ENCODE results near the gene KIFAP3.

Gene KIFAP3

DNA sequence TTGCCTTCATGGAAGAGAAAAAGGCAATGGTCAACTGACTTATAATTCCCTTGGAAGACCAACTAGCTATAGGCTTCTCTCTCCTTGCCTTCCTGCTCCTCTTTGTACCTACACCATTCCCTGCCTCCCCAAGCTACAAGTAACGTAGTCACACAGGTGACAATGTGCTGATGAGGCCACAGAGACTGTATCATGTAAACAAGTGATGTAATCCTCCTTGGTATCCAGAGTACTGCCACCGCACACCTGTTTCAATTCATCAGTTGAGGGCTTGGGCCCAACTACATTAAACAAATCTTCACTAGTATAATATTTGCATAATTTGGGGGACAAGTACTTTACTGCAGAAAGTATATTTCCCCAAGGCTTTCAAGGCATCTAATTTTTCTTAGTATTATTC is 104.4 kb downstream of the KIFAP3 start:
- peak; percentile 29 for DNase-seq

GRCh38 chr1:169968174-169968573 is 106.3 kb downstream of the KIFAP3 start:
- DNase-seq, result no peak

- no peak for DNase-seq
These were observed 110.3 kb downstream of the KIFAP3 start for GRCh38 chr1:169964206-169964605.

GRCh38 chr1:169959686-169960085 is 114.8 kb downstream of the KIFAP3 start:
- DNase-seq, result no peak

DNA sequence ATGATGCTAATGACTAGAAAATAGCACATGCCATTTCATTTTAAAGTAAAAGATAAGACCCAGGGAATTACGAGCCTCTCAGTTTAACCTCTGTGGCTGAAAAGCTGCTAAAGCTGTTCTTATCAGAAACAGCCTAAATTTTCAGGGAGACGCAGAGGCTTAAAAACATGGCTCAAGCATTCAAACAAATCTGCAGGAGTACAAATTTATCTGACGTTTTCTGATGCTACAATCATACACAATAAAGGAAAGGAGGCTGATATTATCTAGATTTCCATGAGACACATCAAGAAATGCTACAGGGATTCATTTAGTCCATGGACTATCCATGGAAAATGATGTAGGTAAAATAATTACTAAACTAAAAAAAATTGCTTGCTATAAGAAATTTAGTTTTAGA is 115.5 kb downstream of the KIFAP3 start:
- DNase-seq, result no peak

DNA sequence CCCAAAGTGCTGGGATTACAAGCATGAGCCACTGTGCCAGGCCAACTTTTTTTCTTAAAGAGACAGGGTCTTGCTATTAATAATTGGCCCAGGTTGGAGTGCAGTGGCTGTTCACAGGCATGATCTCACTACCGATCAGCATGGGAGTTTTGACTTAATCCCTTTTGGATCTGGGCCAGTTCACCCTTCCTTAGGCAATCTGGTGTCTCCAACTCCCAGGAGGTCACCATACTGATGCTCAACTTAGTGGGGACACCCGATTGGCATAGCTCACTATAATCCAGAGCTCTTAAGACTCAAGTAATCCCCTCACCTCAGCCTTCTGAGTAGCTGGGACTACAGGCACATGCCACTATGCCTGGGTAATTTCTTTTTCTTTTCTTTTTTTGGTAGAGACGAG is 116.6 kb downstream of the KIFAP3 start:
- no peak for DNase-seq

DNA sequence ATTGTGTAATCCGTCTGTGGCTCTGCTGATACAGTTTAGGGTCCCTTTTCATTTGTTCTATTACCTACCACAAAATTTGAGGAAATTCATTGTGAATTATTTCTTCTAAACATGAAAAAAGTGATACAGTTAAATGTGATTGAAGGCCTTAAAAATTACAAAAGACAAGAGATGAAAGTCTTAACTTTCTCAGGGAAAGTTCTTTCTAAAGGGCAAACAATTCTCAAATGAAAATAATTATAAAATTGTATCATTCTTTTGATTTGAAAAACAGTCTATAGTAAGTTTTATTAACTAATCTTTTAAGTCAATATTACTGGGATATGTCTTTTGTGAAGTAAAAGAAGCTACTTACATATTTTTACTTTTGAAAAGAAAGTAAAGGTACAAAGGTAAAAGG is 123.4 kb downstream of the KIFAP3 start:
- no peak for DNase-seq

- DNase-seq, result no peak
These were observed 125.4 kb downstream of the KIFAP3 start for GRCh38 chr1:169949139-169949538.

DNA sequence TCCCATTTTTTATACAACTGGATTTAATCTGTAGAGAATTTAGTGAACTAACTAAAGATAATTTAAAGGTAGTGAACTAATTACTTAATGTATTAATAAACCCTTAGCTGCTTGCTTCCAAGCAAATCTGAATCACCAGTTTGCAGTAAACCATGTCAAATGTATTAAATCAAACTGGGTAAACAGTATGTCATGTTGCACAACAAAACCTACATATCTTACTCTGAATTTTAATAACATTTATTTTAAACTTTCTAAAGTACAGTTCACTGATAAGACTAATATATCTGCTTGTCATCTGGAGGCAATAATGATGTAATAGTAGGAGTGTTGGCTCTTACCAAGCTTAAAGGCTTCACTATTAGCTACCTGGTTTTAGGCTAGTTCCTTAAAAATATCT is 128.3 kb downstream of the KIFAP3 start:
- no peak for DNase-seq

- no peak for DNase-seq
These were observed 129.3 kb downstream of the KIFAP3 start for GRCh38 chr1:169945181-169945580.

GRCh38 chr1:169944621-169945020 is 129.9 kb downstream of the KIFAP3 start:
- DNase-seq, result no peak

- DNase-seq, result no peak
These were observed 130.4 kb downstream of the KIFAP3 start for GRCh38 chr1:169943963-169944526.

GRCh38 chr1:169941982-169942830 is 132.3 kb downstream of the KIFAP3 start:
- no peak for DNase-seq

DNA sequence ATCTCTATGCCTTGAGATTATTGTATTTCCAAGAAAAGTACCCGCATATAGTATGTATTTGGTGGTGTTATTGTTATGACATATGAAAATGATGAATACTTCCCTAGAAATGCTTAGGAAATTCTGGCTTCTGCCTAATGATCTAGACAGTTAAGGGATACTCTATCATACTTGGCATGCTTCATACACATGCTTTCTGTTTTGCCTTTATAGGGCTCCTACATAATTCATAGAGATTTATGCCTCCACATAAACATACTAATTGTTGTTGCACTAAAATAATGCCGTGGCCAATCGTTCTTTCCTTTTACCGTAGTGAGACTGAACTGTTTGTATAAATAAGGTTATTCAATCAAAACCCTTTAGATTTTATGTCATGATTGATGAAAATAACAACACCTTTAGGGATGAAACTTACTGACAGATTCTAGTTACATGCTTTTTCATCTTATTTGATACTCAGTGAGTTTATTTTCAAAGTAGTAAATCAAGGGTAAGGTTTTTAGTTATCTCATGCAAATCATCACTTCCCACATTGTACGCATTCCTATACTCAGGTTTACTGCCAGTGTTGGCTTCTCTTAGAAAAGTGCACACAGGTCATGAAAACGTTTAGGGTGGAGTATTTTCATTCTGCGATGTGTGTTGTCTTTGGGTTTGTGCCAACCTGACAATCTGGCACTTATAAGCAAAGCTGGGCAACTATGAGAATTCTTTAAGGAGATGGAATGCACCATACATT is 140.3 kb downstream of the KIFAP3 start:
- no peak for DNase-seq

DNA sequence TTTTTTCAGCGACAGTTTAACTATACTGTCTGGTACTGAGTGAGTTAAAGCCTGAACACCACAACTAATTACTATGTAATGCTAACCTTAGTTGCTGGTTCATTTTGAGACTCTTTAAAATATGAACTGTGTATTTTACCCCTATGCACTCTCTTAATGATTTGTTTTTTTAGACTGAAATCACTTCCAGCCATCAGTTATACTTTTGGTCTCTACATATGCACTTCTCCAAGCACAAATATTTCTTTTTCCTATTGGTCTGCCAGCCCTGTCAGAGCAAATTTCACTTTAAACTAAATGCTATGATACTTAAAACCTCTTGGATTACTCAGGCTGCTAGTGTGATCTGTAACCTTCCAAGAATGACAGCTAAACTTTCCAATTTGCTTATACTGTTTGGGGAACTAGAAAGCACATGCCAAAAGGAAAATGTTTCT is 142.7 kb downstream of the KIFAP3 start:
- DNase-seq, result no peak

GRCh38 chr1:169929210-169929526 is 145.3 kb downstream of the KIFAP3 start:
- no peak for DNase-seq

GRCh38 chr1:169928438-169929209 is 145.9 kb downstream of the KIFAP3 start:
- DNase-seq, result no peak

DNA sequence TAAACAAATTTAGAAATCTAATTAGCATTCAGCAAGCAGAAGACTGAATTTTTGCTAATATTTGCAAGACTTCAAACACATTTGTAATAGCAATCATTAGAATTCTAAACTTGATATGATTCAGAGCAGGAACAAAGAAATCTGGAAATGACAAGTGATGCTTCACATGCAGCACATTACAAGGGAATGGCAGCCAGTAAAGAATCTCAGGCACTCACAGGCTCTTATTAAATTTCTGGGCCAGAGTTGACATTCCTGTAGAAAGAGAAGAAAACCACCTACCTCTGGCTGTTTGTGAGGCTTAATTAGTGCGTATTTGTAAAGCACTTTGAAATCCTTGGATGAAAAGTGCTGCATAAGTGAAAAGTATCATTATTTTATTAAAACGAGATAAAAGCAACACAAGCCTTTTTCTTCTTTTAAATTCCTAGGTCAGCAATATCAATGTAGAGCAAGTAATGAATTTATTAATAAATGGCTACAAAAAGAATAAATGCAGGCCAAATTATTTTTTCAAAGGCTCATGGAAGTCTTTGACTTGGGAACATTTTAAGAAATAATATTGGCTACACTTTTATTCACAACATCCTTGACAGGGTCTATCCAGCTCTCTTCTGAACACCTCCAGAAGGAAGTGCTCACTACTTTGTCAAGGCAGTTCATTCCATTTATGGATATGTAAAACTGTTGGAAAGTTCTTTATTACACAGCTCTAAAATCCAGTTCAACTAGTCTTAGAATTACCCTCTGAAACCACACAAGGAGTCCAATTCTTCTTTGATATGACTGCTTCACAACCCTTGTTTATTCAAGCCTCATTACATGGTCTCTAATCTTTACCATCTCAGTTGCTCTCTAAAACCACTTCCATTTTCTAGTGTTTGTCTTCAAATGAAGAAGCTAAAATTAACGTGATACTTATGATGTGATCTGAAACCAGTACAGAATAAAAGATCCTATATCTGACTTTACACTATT is 148.7 kb downstream of the KIFAP3 start:
- no peak for DNase-seq

GRCh38 chr1:169924829-169925228 is 149.7 kb downstream of the KIFAP3 start:
- DNase-seq, result no peak

GRCh38 chr1:169924063-169924462 is 150.4 kb downstream of the KIFAP3 start:
- DNase-seq, result no peak

DNA sequence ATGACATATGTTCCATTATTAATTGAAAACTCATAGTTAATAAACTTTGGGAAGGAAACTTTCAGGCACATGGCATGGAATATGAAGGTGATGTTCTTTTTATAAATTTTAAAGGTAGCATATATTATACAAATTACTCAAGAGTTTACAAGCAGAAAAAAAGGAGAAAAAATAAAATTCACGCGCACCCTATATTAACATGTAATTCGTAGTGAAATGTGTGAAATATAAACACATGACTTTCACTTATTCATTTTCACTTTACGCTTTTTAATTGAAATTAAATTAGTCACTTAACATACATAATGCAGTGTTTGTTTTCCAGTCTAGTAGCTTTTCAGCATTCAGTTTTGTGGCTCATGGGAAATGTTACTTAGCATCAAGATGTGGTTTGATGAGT is 153.4 kb downstream of the KIFAP3 start:
- no peak for DNase-seq

DNA sequence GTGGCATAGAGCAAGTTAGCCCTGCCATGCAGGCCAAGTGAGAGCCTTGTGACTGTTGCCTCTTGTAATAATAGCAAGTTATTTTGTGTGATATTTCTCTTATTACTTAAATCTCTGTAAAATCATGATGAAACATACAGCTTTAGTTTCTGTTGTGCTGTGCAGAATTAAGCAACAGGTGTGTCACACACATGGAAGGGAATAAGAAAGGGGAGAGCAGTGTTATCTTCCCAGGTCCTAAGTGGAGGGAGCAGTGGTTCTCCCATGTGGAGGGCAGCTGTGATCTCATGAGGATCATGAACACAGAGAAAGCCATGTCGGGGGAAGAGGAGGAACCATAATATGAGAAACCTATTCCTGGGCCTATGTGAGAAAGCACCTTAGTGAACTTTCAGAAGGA is 155.6 kb downstream of the KIFAP3 start:
- DNase-seq, result no peak
